Panc1 (cell line): ENCODE measurements around the gene FAP. TPM values are rescaled to one million over a fixed set of nuclear protein-coding genes. Genes with fewer than 3 reads are reported as not detected.

Experiments used
- ATAC-seq: fragments of 200-7000 bp; cut with Tn5 transposase; 2 replicates; pipeline ENCODE4 v1.9.1; 2020; ENCODE audit warnings: mild to moderate bottlenecking, moderate library complexity
- BruUV-seq: library from RNA; stranded (reverse); fragments of 400-500 nt; replicated peaks from 2 replicates; lab custom pipeline; 2021; lab: Mats Ljungman, UMichigan
- CTCF ChIA-PET: fragments of 300-600 bp; sonication (Branson Sonifier 250); formaldehyde crosslinking; loops from one replicate; lab custom pipeline; 2022; ENCODE audit warnings: antibody characterized with exemption; lab: Charles Lee
- POLR2A ChIA-PET: fragments of 300-600 bp; sonication (Branson Sonifier 250); formaldehyde crosslinking; loops from one replicate; lab custom pipeline; 2022; ENCODE audit warnings: antibody characterized with exemption; lab: Charles Lee
- DNase-seq: peaks from one replicate; pipeline ENCODE4 v3.0.0-alpha.2; 2010; ENCODE audit warnings: low read depth, low spot score
- H3K27ac ChIP-seq: 2 replicates; pipeline ENCODE4 v1.5.1; 2011; ENCODE audit warnings: mild to moderate bottlenecking, low read length, inconsistent platforms
- H3K27me3 ChIP-seq: fragments of 200-500 bp; sonication (Bioruptor generic); 2 replicates; pipeline ENCODE4 v1.6.0; 2014; ENCODE audit warnings: low read length, inconsistent platforms; ENCODE audit not compliant: control insufficient read depth, insufficient read depth
- H3K36me3 ChIP-seq: fragments of 200-500 bp; sonication (Bioruptor generic); 2 replicates; pipeline ENCODE4 v1.5.1; 2014; ENCODE audit warnings: inconsistent platforms, mild to moderate bottlenecking, low read length, moderate library complexity; ENCODE audit not compliant: control insufficient read depth, insufficient read depth
- H3K4me1 ChIP-seq: 2 replicates; pipeline ENCODE4 v1.5.1; 2011; ENCODE audit warnings: inconsistent platforms, mild to moderate bottlenecking, low read length, moderate library complexity; ENCODE audit not compliant: control insufficient read depth, insufficient read depth
- H3K4me3 ChIP-seq, 2 experiments: 2 replicates each; pipeline ENCODE4 v1.5.1; 2011 to 2012; ENCODE audit warnings: low read depth in 2 of 2, low read length in 2 of 2, mild to moderate bottlenecking in 2 of 2, inconsistent platforms in 1 of 2, moderate library complexity in 1 of 2
- H3K9me3 ChIP-seq: fragments of 200-500 bp; sonication (Bioruptor generic); 2 replicates; pipeline ENCODE4 v1.5.1; 2014; ENCODE audit warnings: low read depth, mild to moderate bottlenecking, inconsistent platforms, low read length, moderate library complexity; ENCODE audit not compliant: control insufficient read depth, insufficient read depth
- POLR2AphosphoS5 ChIP-seq: IDR thresholded peaks from 2 replicates; pipeline ENCODE4 v1.6.1; 2012; ENCODE audit warnings: mild to moderate bottlenecking, low read depth, low read length, moderate library complexity
- REST ChIP-seq, 2 experiments: IDR thresholded peaks; 2 replicates each; pipeline ENCODE4 v1.6.1; 2011 to 2012; ENCODE audit warnings: low read depth in 2 of 2, control low read depth in 1 of 2, low read length in 1 of 2, mild to moderate bottlenecking in 1 of 2, moderate library complexity in 1 of 2; ENCODE audit not compliant: insufficient read depth in 1 of 2
- SIN3A ChIP-seq: IDR thresholded peaks from 2 replicates; pipeline ENCODE4 v1.6.1; 2012; ENCODE audit warnings: low read depth, mild to moderate bottlenecking, low read length, moderate library complexity, borderline replicate concordance; ENCODE audit not compliant: insufficient read depth
- TCF7L2 ChIP-seq: IDR thresholded peaks from 2 replicates; pipeline ENCODE4 v1.6.1; 2011; ENCODE audit warnings: mild to moderate bottlenecking, low read depth, low read length, inconsistent platforms
- in situ Hi-C: cut with HindIII; loops from 2 replicates; pipeline ENCODE4 v1.10.0; 2016; ENCODE audit warnings: low sequenced_read_pairs, low pct_unique_long_range_greater_than_20kb
- intact Hi-C: fragments of 100-400 bp; cut with micrococcal nuclease; formaldehyde crosslinking; loops from one replicate; pipeline ENCODE4 v1.10.0; 2022; ENCODE audit not compliant: unreplicated experiment
- total RNA-seq: library from RNA; stranded (reverse); gene quantifications from one replicate; pipeline ENCODE4 v1.2.1, GENCODE V29; 2021; ENCODE audit not compliant: unreplicated experiment
- TF ChIP-seq, protein P1 (sequence below): fragments of 450-650 bp; IDR thresholded peaks from 2 replicates; pipeline ENCODE4 v1.5.1; 2017; ENCODE audit warnings: mild to moderate bottlenecking

Gene FAP
- total RNA-seq, 1 experiment from 2014 or later: not detected

- no TSS peak for BruUV-seq
- peaks cover 3% of the 10 kb centered on the region; the same call in 1 of the 2 replicates for H3K27me3 ChIP-seq
- no peak overlapping the region for H3K27ac ChIP-seq
- H3K4me3 ChIP-seq: no peak overlapping the region
- ChIA-PET CTCF (no interaction called here), POLR2A (no interaction called here)
- H3K9me3 ChIP-seq: no peaks in the 10 kb centered on the region
- no peaks in the 10 kb centered on the region for H3K4me1 ChIP-seq
- in situ Hi-C loops: no loop called here
- ATAC-seq: no peak
- intact Hi-C loops: no loop called here
- TF ChIP-seq, protein P1, sequence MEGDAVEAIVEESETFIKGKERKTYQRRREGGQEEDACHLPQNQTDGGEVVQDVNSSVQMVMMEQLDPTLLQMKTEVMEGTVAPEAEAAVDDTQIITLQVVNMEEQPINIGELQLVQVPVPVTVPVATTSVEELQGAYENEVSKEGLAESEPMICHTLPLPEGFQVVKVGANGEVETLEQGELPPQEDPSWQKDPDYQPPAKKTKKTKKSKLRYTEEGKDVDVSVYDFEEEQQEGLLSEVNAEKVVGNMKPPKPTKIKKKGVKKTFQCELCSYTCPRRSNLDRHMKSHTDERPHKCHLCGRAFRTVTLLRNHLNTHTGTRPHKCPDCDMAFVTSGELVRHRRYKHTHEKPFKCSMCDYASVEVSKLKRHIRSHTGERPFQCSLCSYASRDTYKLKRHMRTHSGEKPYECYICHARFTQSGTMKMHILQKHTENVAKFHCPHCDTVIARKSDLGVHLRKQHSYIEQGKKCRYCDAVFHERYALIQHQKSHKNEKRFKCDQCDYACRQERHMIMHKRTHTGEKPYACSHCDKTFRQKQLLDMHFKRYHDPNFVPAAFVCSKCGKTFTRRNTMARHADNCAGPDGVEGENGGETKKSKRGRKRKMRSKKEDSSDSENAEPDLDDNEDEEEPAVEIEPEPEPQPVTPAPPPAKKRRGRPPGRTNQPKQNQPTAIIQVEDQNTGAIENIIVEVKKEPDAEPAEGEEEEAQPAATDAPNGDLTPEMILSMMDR: no peak
- TF ChIP-seq POLR2AphosphoS5 (no peak), TCF7L2 (no peak), REST (IDR thresholded peaks at IDR 0.05; ENCODE audit: insufficient read depth in 1 of 2, low read depth in 2 of 2, low read length in 1 of 2) (no peak), SIN3A (no peak)
- no peaks in the 10 kb centered on the region for H3K36me3 ChIP-seq
- no peak for DNase-seq
These were observed 45.0 kb downstream of the FAP start for GRCh38 chr2:162198239-162198638.

GRCh38 chr2:162197069-162197825 is 46.0 kb downstream of the FAP start:
- ChIA-PET POLR2A (no interaction called here), CTCF (no interaction called here)
- intact Hi-C loops (no loop called here), in situ Hi-C loops (no loop called here)
- H3K27ac ChIP-seq: no peak overlapping the region
- BruUV-seq: no TSS peak
- no peak for DNase-seq
- H3K4me3 ChIP-seq: no peak overlapping the region
- H3K9me3 ChIP-seq: no peaks in the 10 kb centered on the region
- H3K27me3 ChIP-seq: peaks cover 3% of the 10 kb centered on the region; the same call in 1 of the 2 replicates
- H3K4me1 ChIP-seq: no peaks in the 10 kb centered on the region
- H3K36me3 ChIP-seq: no peaks in the 10 kb centered on the region
- TF ChIP-seq TCF7L2 (no peak), POLR2AphosphoS5 (no peak), REST (IDR thresholded peaks at IDR 0.05; ENCODE audit: insufficient read depth in 1 of 2, low read depth in 2 of 2, low read length in 1 of 2) (no peak), SIN3A (no peak)
- TF ChIP-seq, protein P1: no peak
- no peak for ATAC-seq
